Measurements from ENCODE around the gene HAUS5.
A peak's percentile ranks its signal among the peaks of the same experiment; 100 is the strongest.

The HAUS5 gene

DNA sequence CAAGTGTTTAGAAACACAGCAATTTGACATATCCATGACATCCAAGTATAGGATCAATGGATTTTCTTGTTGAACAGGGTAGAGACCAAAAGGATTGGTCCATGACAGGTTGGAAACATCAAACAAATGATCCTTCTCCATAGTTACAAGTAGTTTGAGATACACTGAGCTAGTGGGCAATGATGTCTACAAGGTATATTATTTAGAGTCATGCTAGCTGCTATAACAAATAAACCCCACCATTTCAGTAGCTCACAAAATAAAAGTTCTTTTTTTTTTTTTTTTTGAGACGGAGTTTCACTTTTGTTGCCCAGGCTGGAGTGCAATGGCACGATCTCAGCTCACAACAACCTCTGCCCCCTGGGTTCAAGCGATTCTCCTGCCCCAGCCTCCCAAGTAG lies 4.9 kb upstream of the HAUS5 start:
- H3K27ac ChIP-seq (ENCODE audit: low read depth, low read length, poor library complexity, severe bottlenecking), result no peak overlapping the region
- H3K79me2 ChIP-seq (ENCODE audit: insufficient read depth, low read length), result no peaks in the 10 kb centered on the region
- H3K9ac ChIP-seq (ENCODE audit: low read length), result no peak overlapping the region
- no peaks in the 10 kb centered on the region for H3F3A ChIP-seq (ENCODE audit: insufficient read depth, low read length)
- H3K4me2 ChIP-seq (ENCODE audit: low read length), result no peak overlapping the region
- H3K4me1 ChIP-seq (ENCODE audit: insufficient read depth, low read length, severe bottlenecking), result peaks cover 22% of the 10 kb centered on the region
- H3K9me2 ChIP-seq (ENCODE audit: low read depth, low read length), result no peaks in the 10 kb centered on the region
- no peak overlapping the region for H3K4me3 ChIP-seq (ENCODE audit: low read depth, low read length, poor library complexity, severe bottlenecking)
- no peaks in the 10 kb centered on the region for H3K27me3 ChIP-seq (ENCODE audit: insufficient read depth, low read length)
- no peaks in the 10 kb centered on the region for H4K20me1 ChIP-seq (ENCODE audit: insufficient read depth, low read length)
- H3K9me3 ChIP-seq (ENCODE audit: low read length), result peaks cover 3% of the 10 kb centered on the region; the same call in 1 of the 2 replicates
- no peaks in the 10 kb centered on the region for H3K36me3 ChIP-seq (ENCODE audit: insufficient read depth, low read length)
- TF ChIP-seq, protein P1, sequence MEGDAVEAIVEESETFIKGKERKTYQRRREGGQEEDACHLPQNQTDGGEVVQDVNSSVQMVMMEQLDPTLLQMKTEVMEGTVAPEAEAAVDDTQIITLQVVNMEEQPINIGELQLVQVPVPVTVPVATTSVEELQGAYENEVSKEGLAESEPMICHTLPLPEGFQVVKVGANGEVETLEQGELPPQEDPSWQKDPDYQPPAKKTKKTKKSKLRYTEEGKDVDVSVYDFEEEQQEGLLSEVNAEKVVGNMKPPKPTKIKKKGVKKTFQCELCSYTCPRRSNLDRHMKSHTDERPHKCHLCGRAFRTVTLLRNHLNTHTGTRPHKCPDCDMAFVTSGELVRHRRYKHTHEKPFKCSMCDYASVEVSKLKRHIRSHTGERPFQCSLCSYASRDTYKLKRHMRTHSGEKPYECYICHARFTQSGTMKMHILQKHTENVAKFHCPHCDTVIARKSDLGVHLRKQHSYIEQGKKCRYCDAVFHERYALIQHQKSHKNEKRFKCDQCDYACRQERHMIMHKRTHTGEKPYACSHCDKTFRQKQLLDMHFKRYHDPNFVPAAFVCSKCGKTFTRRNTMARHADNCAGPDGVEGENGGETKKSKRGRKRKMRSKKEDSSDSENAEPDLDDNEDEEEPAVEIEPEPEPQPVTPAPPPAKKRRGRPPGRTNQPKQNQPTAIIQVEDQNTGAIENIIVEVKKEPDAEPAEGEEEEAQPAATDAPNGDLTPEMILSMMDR (IDR thresholded peaks at IDR 0.05; ENCODE audit: low read length), result no peak
- TF ChIP-seq EZH2 (IDR thresholded peaks at IDR 0.05; ENCODE audit: borderline replicate concordance, low read length), result no peak
- H2AFZ ChIP-seq (ENCODE audit: low read length), result no peak overlapping the region

DNA sequence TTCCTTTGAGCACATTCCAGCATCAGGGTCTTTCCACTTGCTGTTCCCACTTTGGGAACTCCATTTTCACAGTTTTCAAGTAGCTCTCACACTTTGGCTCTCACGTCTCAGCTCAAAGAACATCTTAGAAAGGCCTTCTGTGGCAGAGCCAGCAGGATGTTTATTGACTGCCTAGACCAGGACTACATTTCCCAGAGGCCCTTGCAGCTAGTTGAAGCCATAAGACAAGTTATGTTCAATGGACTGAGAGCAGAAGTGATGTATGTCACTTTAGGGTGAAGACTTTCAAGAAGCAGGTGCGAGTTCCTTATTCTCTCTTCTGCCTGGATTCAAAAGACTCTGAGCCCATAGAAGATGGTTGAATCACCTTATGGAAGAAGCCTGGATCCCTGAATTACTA lies 4.3 kb upstream of the HAUS5 start:
- Histone ChIP-seq H3K9me2 (ENCODE audit: low read depth, low read length) (no peaks in the 10 kb centered on the region), H4K20me1 (ENCODE audit: insufficient read depth, low read length) (no peaks in the 10 kb centered on the region), H3K79me2 (ENCODE audit: insufficient read depth, low read length) (no peaks in the 10 kb centered on the region), H3K9ac (ENCODE audit: low read length) (no peak overlapping the region), H3K4me1 (ENCODE audit: insufficient read depth, low read length, severe bottlenecking) (peaks cover 27% of the 10 kb centered on the region), H3K36me3 (ENCODE audit: insufficient read depth, low read length) (no peaks in the 10 kb centered on the region), H2AFZ (ENCODE audit: low read length) (no peak overlapping the region), H3K9me3 (ENCODE audit: low read length) (peaks cover 3% of the 10 kb centered on the region; the same call in 1 of the 2 replicates), H3K27ac (ENCODE audit: low read depth, low read length, poor library complexity, severe bottlenecking) (no peak overlapping the region), H3F3A (ENCODE audit: insufficient read depth, low read length) (no peaks in the 10 kb centered on the region), H3K27me3 (ENCODE audit: insufficient read depth, low read length) (no peaks in the 10 kb centered on the region), H3K4me3 (ENCODE audit: low read depth, low read length, poor library complexity, severe bottlenecking) (no peak overlapping the region), H3K4me2 (ENCODE audit: low read length) (no peak overlapping the region)
- TF ChIP-seq EZH2 (IDR thresholded peaks at IDR 0.05; ENCODE audit: borderline replicate concordance, low read length), result no peak
- TF ChIP-seq, protein P1 (IDR thresholded peaks at IDR 0.05; ENCODE audit: low read length), result no peak

DNA sequence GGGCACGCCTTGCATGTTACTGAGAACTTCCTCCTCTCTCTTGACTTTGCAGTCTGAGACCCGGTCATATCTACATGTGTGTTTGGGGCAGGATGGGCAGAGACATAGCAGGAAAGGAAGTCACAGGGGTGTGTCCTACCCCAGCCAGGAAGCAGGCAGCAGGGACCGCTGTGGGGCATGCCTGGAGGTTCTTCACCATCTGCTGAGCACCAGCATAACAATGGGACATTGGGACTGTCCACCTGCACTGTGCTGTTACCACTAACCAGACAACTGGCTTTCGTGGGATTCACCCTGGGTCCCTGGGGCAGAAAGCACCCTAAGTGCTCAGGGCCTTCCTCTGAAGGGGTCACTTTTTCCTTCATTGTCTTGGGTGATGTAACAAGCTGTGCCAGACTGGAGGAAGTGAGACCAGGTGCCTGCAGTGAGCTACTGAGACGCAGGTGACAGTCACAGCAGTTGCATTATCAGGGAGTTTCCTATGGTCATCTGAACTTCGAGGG lies 2.6 kb upstream of the HAUS5 start:
- Histone ChIP-seq H3K4me2 (ENCODE audit: low read length) (peak overlapping the region; percentile 40; the same call in 1 of the 2 replicates), H3K36me3 (ENCODE audit: insufficient read depth, low read length) (no peaks in the 10 kb centered on the region), H3K4me1 (ENCODE audit: insufficient read depth, low read length, severe bottlenecking) (peaks cover 31% of the 10 kb centered on the region), H3K4me3 (ENCODE audit: low read depth, low read length, poor library complexity, severe bottlenecking) (no peak overlapping the region), H3K9ac (ENCODE audit: low read length) (no peak overlapping the region), H3F3A (ENCODE audit: insufficient read depth, low read length) (no peaks in the 10 kb centered on the region), H3K9me3 (ENCODE audit: low read length) (peaks cover 3% of the 10 kb centered on the region; the same call in 1 of the 2 replicates), H2AFZ (ENCODE audit: low read length) (no peak overlapping the region), H4K20me1 (ENCODE audit: insufficient read depth, low read length) (no peaks in the 10 kb centered on the region), H3K79me2 (ENCODE audit: insufficient read depth, low read length) (no peaks in the 10 kb centered on the region), H3K27me3 (ENCODE audit: insufficient read depth, low read length) (no peaks in the 10 kb centered on the region), H3K9me2 (ENCODE audit: low read depth, low read length) (no peaks in the 10 kb centered on the region), H3K27ac (ENCODE audit: low read depth, low read length, poor library complexity, severe bottlenecking) (peak overlapping the region; percentile 62)
- no peak for TF ChIP-seq EZH2 (IDR thresholded peaks at IDR 0.05; ENCODE audit: borderline replicate concordance, low read length)
- TF ChIP-seq, protein P1 (IDR thresholded peaks at IDR 0.05; ENCODE audit: low read length), result no peak

Data from OCI-LY1 (cell line).